Gastrocnemius medialis (tissue), 4 donors: ENCODE measurements around the gene PGD. TPM values are rescaled to one million over a fixed set of nuclear protein-coding genes. Genes with fewer than 3 reads are reported as not detected.

Source experiments
- ATAC-seq, 2 donors: fragments of 150-250 bp; one replicate each; pipeline ENCODE4 v1.9.1; 2016
- DNase-seq, 2 donors: peaks; one replicate each; pipeline ENCODE4 v3.0.0-alpha.2; 2019
- H3K27ac ChIP-seq, 4 donors: fragments of 200-600 bp; sonication (generic); 1 replicate in 1 of 4; 2 replicates in 3 of 4; pipeline ENCODE4 v1.5.1; 2016 to 2018; ENCODE audit warnings: mild to moderate bottlenecking in 2 of 4, moderate library complexity in 1 of 4
- H3K27me3 ChIP-seq, 3 donors: fragments of 200-600 bp; sonication (generic) in 2 of 3; 1 replicate in 1 of 3; 2 replicates in 2 of 3; pipeline versions ENCODE4 v1.5.1 to v1.6.0; 2016 to 2019; ENCODE audit warnings: mild to moderate bottlenecking in 1 of 3, moderate library complexity in 1 of 3
- H3K36me3 ChIP-seq, 2 donors: fragments of 200-600 bp; sonication (generic) in 1 of 2; one replicate each; pipeline ENCODE4 v1.5.1; 2017 to 2018
- H3K4me1 ChIP-seq, 2 donors: fragments of 200-600 bp; sonication (generic) in 1 of 2; one replicate each; pipeline ENCODE4 v1.5.1; 2016 to 2017; ENCODE audit warnings: mild to moderate bottlenecking in 2 of 2
- H3K4me3 ChIP-seq, 4 donors: fragments of 200-600 bp; sonication (generic) in 3 of 4; 1 replicate in 1 of 4; 2 replicates in 3 of 4; pipeline ENCODE4 v1.5.1; 2016 to 2019; ENCODE audit warnings: mild to moderate bottlenecking in 2 of 4
- H3K9me3 ChIP-seq, 3 donors: fragments of 200-600 bp; sonication (generic) in 2 of 3; 1 replicate in 1 of 3; 2 replicates in 2 of 3; pipeline ENCODE4 v1.5.1; 2016 to 2019
- CTCF ChIP-seq, 5 experiments: fragments of 450-650 bp in 3 of 5; fragments of 200-600 bp in 2 of 5; sonication (generic) in 2 of 5; IDR thresholded peaks in 4 of 5; conservative IDR thresholded peaks in 1 of 5; 1 replicate in 4 of 5; 2 replicates in 1 of 5; pipeline ENCODE4 v1.5.1; 2016 to 2019; ENCODE audit warnings: antibody characterized with exemption in 5 of 5, mild to moderate bottlenecking in 3 of 5, moderate library complexity in 3 of 5
- POLR2A ChIP-seq, 2 donors: fragments of 450-650 bp; IDR thresholded peaks; one replicate each; pipeline ENCODE4 v1.6.1; 2017; ENCODE audit warnings: antibody characterized with exemption in 2 of 2, mild to moderate bottlenecking in 2 of 2, moderate library complexity in 2 of 2
- in situ Hi-C, 4 donors: fragments of 200-750 bp; cut with MboI; loops; one replicate each; pipeline versions ENCODE4 v1.15.0 to v1.8.0; 2017; ENCODE audit warnings: low sequenced_read_pairs in 4 of 4
- intact Hi-C: fragments of 100-400 bp; cut with DNase I; formaldehyde crosslinking; loops from one replicate; pipeline ENCODE4 v1.15.1; 2023; ENCODE audit warnings: low total_unique reads
- total RNA-seq, 4 donors: library from RNA; depleted of rRNA; stranded (reverse); fragments of >200 nt; gene quantifications; one replicate each; pipeline versions ENCODE4 v1.1.0 to v1.2.3, GENCODE V29; 2016

Gene PGD
- total RNA-seq, 4 donors from 2014 or later = 23.8 to 48.7 (median 39.3) TPM

GRCh38 chr1:10428984-10429383 lies 30.1 kb downstream of the PGD start:
- Histone ChIP-seq H3K27ac (no peak overlapping the region), H3K27me3 (no peaks in the 10 kb centered on the region), H3K36me3 (no peaks in the 10 kb centered on the region), H3K4me1 (peaks cover 8 to 14% of the 10 kb centered on the region in 2 donors), H3K4me3 (no peak overlapping the region), H3K9me3 (no peaks in the 10 kb centered on the region)
- DNase-seq = no peak
- no peak for TF ChIP-seq CTCF (IDR thresholded peaks at IDR 0.05 in 4 of 5, conservative IDR thresholded peaks at IDR 0.05 in 1 of 5)
- TF ChIP-seq POLR2A (IDR thresholded peaks at IDR 0.05) = no peak
- no peak for ATAC-seq
- intact Hi-C loops = loop anchor here (1.0 to 2.0 kb wide), 4 partner anchors 52 to 802 kb away; no protein-coding TSS in a partner anchor
- in situ Hi-C loops = loop anchor here in 3 of 4 donors (5.0 to 25.0 kb wide), 3 partner anchors 54 to 792 kb away; no protein-coding TSS in a partner anchor

GRCh38 chr1:10429868-10430215 lies 31.0 kb downstream of the PGD start:
- ATAC-seq (peak in 1 of 2 donors; percentile 2), DNase-seq (no peak)
- in situ Hi-C loops (loop anchor here in 3 of 4 donors (5.0 to 25.0 kb wide), 3 partner anchors 55 to 793 kb away; no protein-coding TSS in a partner anchor), intact Hi-C loops (loop anchor here (2.0 kb wide), 4 partner anchors 31 to 219 kb away; partner anchors contain the start of genes DFFA, KIF1B and PGD)
- peak overlapping the region in 3 of 4 donors; percentile 25 to 77 (median 64) for H3K27ac ChIP-seq
- peaks cover 8 to 14% of the 10 kb centered on the region in 2 donors for H3K4me1 ChIP-seq
- H3K4me3 ChIP-seq = peak overlapping the region; percentile 69 to 90 (median 85)
- TF ChIP-seq POLR2A (IDR thresholded peaks at IDR 0.05) = no peak
- TF ChIP-seq CTCF (IDR thresholded peaks at IDR 0.05 in 4 of 5, conservative IDR thresholded peaks at IDR 0.05 in 1 of 5) = no peak
- no peaks in the 10 kb centered on the region for H3K36me3 ChIP-seq
- H3K9me3 ChIP-seq = no peaks in the 10 kb centered on the region
- no peaks in the 10 kb centered on the region for H3K27me3 ChIP-seq

GRCh38 chr1:10430216-10431069 lies 31.6 kb downstream of the PGD start, which contains the start of gene CENPS:
Gene CENPS (plus strand): TSS chr1:10430433. CDS start chr1:10430518, 85 bp downstream.
- H3K27ac ChIP-seq = peak within 1 kb of the TSS; percentile 25 to 77 (median 68)
- no peaks in the 10 kb centered on the region for H3K36me3 ChIP-seq
- no peaks in the 10 kb centered on the region for H3K9me3 ChIP-seq
- in situ Hi-C loops = loop anchor here in 1 of 4 donors (25.0 kb wide), 1 partner anchor 793 kb away; no protein-coding TSS in a partner anchor
- H3K27me3 ChIP-seq = no peaks in the 10 kb centered on the region
- ATAC-seq (peak; percentile 92 to 93), DNase-seq (peak; percentile 68 to 79)
- H3K4me1 ChIP-seq = peaks cover 8 to 14% of the 10 kb centered on the region in 2 donors
- TF ChIP-seq CTCF (IDR thresholded peaks at IDR 0.05 in 4 of 5, conservative IDR thresholded peaks at IDR 0.05 in 1 of 5) = peak; percentile 89 to 100 (median 98)
- peak in 1 of 2 donors; percentile 20 for TF ChIP-seq POLR2A (IDR thresholded peaks at IDR 0.05)
- intact Hi-C loops = loop anchor here (2.0 kb wide), 3 partner anchors 32 to 220 kb away; partner anchors contain the start of genes DFFA, KIF1B and PGD
- peak within 1 kb of the TSS; percentile 69 to 90 (median 85) for H3K4me3 ChIP-seq

GRCh38 chr1:10431070-10431730 lies 32.3 kb downstream of the PGD start:
- Histone ChIP-seq H3K27ac (peak overlapping the region; percentile 25 to 77 (median 68)), H3K36me3 (no peaks in the 10 kb centered on the region), H3K4me1 (peaks cover 8 to 14% of the 10 kb centered on the region in 2 donors), H3K27me3 (no peaks in the 10 kb centered on the region), H3K9me3 (no peaks in the 10 kb centered on the region), H3K4me3 (peak overlapping the region; percentile 69 to 90 (median 85))
- in situ Hi-C loops = loop anchor here in 1 of 4 donors (25.0 kb wide), 1 partner anchor 794 kb away; no protein-coding TSS in a partner anchor
- intact Hi-C loops = loop anchor here (2.0 kb wide), 3 partner anchors 32 to 220 kb away; partner anchors contain the start of genes DFFA, KIF1B and PGD
- TF ChIP-seq POLR2A (IDR thresholded peaks at IDR 0.05) (no peak), CTCF (IDR thresholded peaks at IDR 0.05 in 4 of 5, conservative IDR thresholded peaks at IDR 0.05 in 1 of 5) (no peak)
- ATAC-seq (peak in 1 of 2 donors; percentile 10), DNase-seq (no peak)
